Liver (tissue), 3 donors: ENCODE measurements around the gene ARL6.

ENCODE experiments used
- EGR1 ChIP-seq, 2 donors: IDR thresholded peaks; 2 replicates each; pipeline ENCODE4 v1.6.1; 2016 to 2018; ENCODE audit warnings: antibody characterized with exemption in 2 of 2, low read depth in 2 of 2
- GABPA ChIP-seq, 2 donors: IDR thresholded peaks in 1 of 2; conservative IDR thresholded peaks in 1 of 2; 2 replicates each; pipeline ENCODE4 v1.6.1; 2016; ENCODE audit warnings: antibody characterized with exemption in 2 of 2, mild to moderate bottlenecking in 1 of 2, moderate library complexity in 1 of 2
- JUND ChIP-seq, 2 donors: IDR thresholded peaks; 2 replicates each; pipeline ENCODE4 v1.6.1; 2016; ENCODE audit warnings: antibody characterized with exemption in 2 of 2
- MAX ChIP-seq: IDR thresholded peaks from 2 replicates; pipeline ENCODE4 v1.6.1; 2016; ENCODE audit warnings: antibody characterized with exemption
- NR2F2 ChIP-seq: IDR thresholded peaks from 2 replicates; pipeline ENCODE4 v1.6.1; 2016; ENCODE audit warnings: antibody characterized with exemption
- RAD21 ChIP-seq, 2 donors: IDR thresholded peaks; 2 replicates each; pipeline ENCODE4 v1.6.1; 2016; ENCODE audit warnings: antibody characterized with exemption in 2 of 2, mild to moderate bottlenecking in 2 of 2
- RXRA ChIP-seq, 2 donors: IDR thresholded peaks; 2 replicates each; pipeline ENCODE4 v1.6.1; 2017 to 2018; ENCODE audit warnings: antibody characterized with exemption in 2 of 2, mild to moderate bottlenecking in 1 of 2
- SP1 ChIP-seq: IDR thresholded peaks from 2 replicates; pipeline ENCODE4 v1.6.1; 2018; ENCODE audit warnings: antibody characterized with exemption, mild to moderate bottlenecking
- TAF1 ChIP-seq: conservative IDR thresholded peaks from 2 replicates; pipeline ENCODE4 v1.6.1; 2016; ENCODE audit warnings: antibody characterized with exemption, mild to moderate bottlenecking
- YY1 ChIP-seq: IDR thresholded peaks from 2 replicates; pipeline ENCODE4 v1.6.1; 2016; ENCODE audit warnings: antibody characterized with exemption, mild to moderate bottlenecking
- ZBTB33 ChIP-seq: IDR thresholded peaks from 2 replicates; pipeline ENCODE4 v1.6.1; 2016; ENCODE audit warnings: antibody characterized with exemption
- TF ChIP-seq, protein P1 (sequence below): fragments of 150-350 bp; IDR thresholded peaks from 2 replicates; pipeline ENCODE4 v1.5.1; 2017; ENCODE audit warnings: improper control_type of control experiment, low read depth, low read length; ENCODE audit not compliant: missing input control
- TF ChIP-seq, protein P2 (sequence below): IDR thresholded peaks from 2 replicates; pipeline ENCODE4 v1.6.1; 2016; ENCODE audit warnings: antibody characterized with exemption
- TF ChIP-seq, protein P3 (sequence below): IDR thresholded peaks from 2 replicates; pipeline ENCODE4 v1.6.1; 2016; ENCODE audit warnings: antibody characterized with exemption, mild to moderate bottlenecking
- donor health status: healthy.
- donor health status: healthy.

GRCh38 chr3:97829198-97829597 lies 64.6 kb downstream of the ARL6 start:
- TF ChIP-seq, protein P1, sequence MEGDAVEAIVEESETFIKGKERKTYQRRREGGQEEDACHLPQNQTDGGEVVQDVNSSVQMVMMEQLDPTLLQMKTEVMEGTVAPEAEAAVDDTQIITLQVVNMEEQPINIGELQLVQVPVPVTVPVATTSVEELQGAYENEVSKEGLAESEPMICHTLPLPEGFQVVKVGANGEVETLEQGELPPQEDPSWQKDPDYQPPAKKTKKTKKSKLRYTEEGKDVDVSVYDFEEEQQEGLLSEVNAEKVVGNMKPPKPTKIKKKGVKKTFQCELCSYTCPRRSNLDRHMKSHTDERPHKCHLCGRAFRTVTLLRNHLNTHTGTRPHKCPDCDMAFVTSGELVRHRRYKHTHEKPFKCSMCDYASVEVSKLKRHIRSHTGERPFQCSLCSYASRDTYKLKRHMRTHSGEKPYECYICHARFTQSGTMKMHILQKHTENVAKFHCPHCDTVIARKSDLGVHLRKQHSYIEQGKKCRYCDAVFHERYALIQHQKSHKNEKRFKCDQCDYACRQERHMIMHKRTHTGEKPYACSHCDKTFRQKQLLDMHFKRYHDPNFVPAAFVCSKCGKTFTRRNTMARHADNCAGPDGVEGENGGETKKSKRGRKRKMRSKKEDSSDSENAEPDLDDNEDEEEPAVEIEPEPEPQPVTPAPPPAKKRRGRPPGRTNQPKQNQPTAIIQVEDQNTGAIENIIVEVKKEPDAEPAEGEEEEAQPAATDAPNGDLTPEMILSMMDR = no peak
- TF ChIP-seq MAX = no peak
- TF ChIP-seq, protein P2, sequence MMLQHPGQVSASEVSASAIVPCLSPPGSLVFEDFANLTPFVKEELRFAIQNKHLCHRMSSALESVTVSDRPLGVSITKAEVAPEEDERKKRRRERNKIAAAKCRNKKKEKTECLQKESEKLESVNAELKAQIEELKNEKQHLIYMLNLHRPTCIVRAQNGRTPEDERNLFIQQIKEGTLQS = no peak
- TF ChIP-seq GABPA (IDR thresholded peaks at IDR 0.05 in 1 of 2, conservative IDR thresholded peaks at IDR 0.05 in 1 of 2) = no peak
- TF ChIP-seq ZBTB33 = no peak
- TF ChIP-seq EGR1 (IDR thresholded peaks at IDR 0.05; ENCODE audit: low read depth in 2 of 2) = no peak
- TF ChIP-seq RAD21 (IDR thresholded peaks at IDR 0.05) = no peak
- TF ChIP-seq YY1 = no peak
- TF ChIP-seq SP1 = no peak
- TF ChIP-seq RXRA (IDR thresholded peaks at IDR 0.05) = no peak
- TF ChIP-seq, protein P3, sequence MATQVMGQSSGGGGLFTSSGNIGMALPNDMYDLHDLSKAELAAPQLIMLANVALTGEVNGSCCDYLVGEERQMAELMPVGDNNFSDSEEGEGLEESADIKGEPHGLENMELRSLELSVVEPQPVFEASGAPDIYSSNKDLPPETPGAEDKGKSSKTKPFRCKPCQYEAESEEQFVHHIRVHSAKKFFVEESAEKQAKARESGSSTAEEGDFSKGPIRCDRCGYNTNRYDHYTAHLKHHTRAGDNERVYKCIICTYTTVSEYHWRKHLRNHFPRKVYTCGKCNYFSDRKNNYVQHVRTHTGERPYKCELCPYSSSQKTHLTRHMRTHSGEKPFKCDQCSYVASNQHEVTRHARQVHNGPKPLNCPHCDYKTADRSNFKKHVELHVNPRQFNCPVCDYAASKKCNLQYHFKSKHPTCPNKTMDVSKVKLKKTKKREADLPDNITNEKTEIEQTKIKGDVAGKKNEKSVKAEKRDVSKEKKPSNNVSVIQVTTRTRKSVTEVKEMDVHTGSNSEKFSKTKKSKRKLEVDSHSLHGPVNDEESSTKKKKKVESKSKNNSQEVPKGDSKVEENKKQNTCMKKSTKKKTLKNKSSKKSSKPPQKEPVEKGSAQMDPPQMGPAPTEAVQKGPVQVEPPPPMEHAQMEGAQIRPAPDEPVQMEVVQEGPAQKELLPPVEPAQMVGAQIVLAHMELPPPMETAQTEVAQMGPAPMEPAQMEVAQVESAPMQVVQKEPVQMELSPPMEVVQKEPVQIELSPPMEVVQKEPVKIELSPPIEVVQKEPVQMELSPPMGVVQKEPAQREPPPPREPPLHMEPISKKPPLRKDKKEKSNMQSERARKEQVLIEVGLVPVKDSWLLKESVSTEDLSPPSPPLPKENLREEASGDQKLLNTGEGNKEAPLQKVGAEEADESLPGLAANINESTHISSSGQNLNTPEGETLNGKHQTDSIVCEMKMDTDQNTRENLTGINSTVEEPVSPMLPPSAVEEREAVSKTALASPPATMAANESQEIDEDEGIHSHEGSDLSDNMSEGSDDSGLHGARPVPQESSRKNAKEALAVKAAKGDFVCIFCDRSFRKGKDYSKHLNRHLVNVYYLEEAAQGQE = no peak
- no peak for TF ChIP-seq TAF1
- no peak for TF ChIP-seq NR2F2
- no peak for TF ChIP-seq JUND (IDR thresholded peaks at IDR 0.05)
